Uterus (tissue), 4 donors: ENCODE data around the gene KDM4C. TPM values are rescaled to one million over a fixed set of nuclear protein-coding genes. Genes with fewer than 3 reads are reported as not detected.

Experiments
- DNase-seq, 2 donors: peaks; one replicate each; pipeline ENCODE4 v3.0.0-alpha.2; 2019 to 2020
- H3K27ac ChIP-seq, 2 donors: fragments of 200-600 bp; sonication (generic); 1 replicate in 1 of 2; 2 replicates in 1 of 2; pipeline ENCODE4 v1.5.1; 2016 to 2018
- H3K27me3 ChIP-seq, 2 donors: fragments of 200-600 bp; sonication (generic); one replicate each; pipeline ENCODE4 v1.5.1; 2018 to 2019; ENCODE audit warnings: control low read depth in 1 of 2
- H3K36me3 ChIP-seq, 2 donors: fragments of 200-600 bp; sonication (generic); one replicate each; pipeline ENCODE4 v1.5.1; 2019; ENCODE audit warnings: control low read depth in 1 of 2
- H3K4me1 ChIP-seq, 2 donors: fragments of 200-600 bp; sonication (generic); one replicate each; pipeline ENCODE4 v1.5.1; 2018 to 2019; ENCODE audit warnings: control low read depth in 1 of 2
- H3K4me3 ChIP-seq, 2 donors: fragments of 200-600 bp; sonication (generic); 1 replicate in 1 of 2; 2 replicates in 1 of 2; pipeline ENCODE4 v1.5.1; 2018 to 2019; ENCODE audit warnings: mild to moderate bottlenecking in 1 of 2
- H3K9me3 ChIP-seq, 2 donors: fragments of 200-600 bp; sonication (generic); one replicate each; pipeline ENCODE4 v1.5.1; 2019; ENCODE audit warnings: control low read depth in 1 of 2
- POLR2A ChIP-seq, 2 donors: fragments of 450-650 bp; IDR thresholded peaks; one replicate each; pipeline ENCODE4 v1.6.1; 2016; ENCODE audit warnings: antibody characterized with exemption in 2 of 2, mild to moderate bottlenecking in 1 of 2, moderate library complexity in 1 of 2
- intact Hi-C: fragments of 100-400 bp; cut with DNase I; formaldehyde crosslinking; loops from one replicate; pipeline ENCODE4 v1.15.1; 2023; ENCODE audit warnings: low total_unique reads
- total RNA-seq, 4 donors: library from RNA; depleted of rRNA in 3 of 4; stranded (reverse); fragments of >200 nt in 3 of 4; gene quantifications; one replicate each; pipeline versions ENCODE4 v1.1.0 to v1.2.4, GENCODE V29; 2014 to 2023
- TF ChIP-seq, protein P1 (sequence below), 4 experiments: fragments of 200-600 bp in 2 of 4; fragments of 450-650 bp in 2 of 4; sonication (generic) in 2 of 4; IDR thresholded peaks; one replicate each; pipeline ENCODE4 v1.5.1; 2016 to 2019; ENCODE audit warnings: antibody characterized with exemption in 4 of 4, mild to moderate bottlenecking in 2 of 4, moderate library complexity in 1 of 4
- donor health status: DM: yes; HTN: yes; CAD: no.

The KDM4C gene
- total RNA-seq, 4 donors from 2014 or later = 29.1 to 61.4 (median 45.5) TPM

DNA sequence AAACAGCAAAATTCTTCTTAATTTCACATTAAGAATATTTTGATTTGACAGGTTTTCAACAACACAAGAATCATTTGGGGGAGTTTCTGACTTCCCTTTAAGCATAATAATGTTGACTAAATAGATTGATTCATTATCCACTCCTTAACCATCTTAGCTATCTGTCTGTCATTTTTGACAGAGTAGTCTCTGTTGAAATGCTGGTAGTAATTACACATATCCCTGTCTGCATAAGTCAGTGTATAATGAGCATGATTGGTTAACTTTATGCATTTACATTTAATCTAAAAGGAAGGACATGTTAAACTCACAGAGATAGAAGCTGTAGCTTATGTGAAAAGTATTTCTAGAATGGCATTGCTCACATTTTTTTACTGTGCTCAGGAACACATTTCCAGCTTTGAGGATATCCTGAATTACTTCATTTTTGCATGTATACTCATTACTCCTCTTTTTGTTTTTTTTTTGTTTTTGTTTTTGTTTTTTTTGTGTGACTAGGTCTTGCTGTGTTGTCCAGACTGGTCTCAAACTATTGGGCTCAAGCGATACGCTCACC, 385.9 kb downstream of the KDM4C start:
- no peak overlapping the region for H3K27ac ChIP-seq
- no peak for DNase-seq
- peaks cover 0 to 5% of the 10 kb centered on the region in 2 donors for H3K4me1 ChIP-seq
- no peak overlapping the region for H3K4me3 ChIP-seq
- no peaks in the 10 kb centered on the region for H3K9me3 ChIP-seq
- H3K36me3 ChIP-seq = no peaks in the 10 kb centered on the region
- TF ChIP-seq, protein P1, sequence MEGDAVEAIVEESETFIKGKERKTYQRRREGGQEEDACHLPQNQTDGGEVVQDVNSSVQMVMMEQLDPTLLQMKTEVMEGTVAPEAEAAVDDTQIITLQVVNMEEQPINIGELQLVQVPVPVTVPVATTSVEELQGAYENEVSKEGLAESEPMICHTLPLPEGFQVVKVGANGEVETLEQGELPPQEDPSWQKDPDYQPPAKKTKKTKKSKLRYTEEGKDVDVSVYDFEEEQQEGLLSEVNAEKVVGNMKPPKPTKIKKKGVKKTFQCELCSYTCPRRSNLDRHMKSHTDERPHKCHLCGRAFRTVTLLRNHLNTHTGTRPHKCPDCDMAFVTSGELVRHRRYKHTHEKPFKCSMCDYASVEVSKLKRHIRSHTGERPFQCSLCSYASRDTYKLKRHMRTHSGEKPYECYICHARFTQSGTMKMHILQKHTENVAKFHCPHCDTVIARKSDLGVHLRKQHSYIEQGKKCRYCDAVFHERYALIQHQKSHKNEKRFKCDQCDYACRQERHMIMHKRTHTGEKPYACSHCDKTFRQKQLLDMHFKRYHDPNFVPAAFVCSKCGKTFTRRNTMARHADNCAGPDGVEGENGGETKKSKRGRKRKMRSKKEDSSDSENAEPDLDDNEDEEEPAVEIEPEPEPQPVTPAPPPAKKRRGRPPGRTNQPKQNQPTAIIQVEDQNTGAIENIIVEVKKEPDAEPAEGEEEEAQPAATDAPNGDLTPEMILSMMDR (IDR thresholded peaks at IDR 0.05) = no peak
- TF ChIP-seq POLR2A (IDR thresholded peaks at IDR 0.05) = no peak
- intact Hi-C loops = no loop called here
- no peaks in the 10 kb centered on the region for H3K27me3 ChIP-seq

DNA sequence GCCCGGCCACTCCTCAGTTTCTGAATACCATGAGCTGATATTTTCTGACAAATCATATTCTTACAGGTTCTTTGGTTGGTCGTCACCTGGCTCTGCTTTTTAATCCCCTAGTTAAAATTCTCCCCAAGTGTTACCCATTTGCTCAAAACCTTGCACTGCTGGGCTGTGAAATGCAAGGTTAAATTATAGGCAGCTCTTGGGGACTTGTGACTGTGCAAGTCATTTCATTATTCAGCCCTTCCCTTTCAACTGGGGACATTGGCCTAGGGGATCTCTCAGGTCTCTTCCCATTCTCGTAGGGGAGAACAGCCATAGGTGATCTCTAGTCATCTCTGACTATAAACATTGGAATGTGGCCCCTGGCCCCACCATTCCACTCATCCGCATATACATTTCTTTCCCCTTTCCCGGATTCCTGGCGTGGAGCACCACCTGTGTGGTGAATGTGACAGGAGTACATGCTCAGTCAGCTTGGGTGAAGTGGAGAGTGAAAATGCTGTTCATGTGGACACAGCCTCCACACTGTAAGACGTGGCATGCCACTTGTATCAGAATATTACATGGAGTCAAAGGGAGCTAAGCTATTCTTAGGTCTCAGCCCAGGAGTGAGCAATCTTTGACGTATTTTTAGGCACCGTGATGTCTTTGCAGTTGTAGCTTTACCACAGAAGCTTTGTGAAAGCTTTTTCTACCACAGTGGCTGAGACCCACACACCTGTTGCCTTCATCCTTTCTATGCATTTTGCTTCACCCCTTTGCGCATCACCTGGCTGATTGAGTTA, 386.7 kb downstream of the KDM4C start:
- Histone ChIP-seq H3K27ac (no peak overlapping the region), H3K36me3 (no peaks in the 10 kb centered on the region), H3K4me3 (no peak overlapping the region), H3K27me3 (no peaks in the 10 kb centered on the region), H3K4me1 (peaks cover 0 to 5% of the 10 kb centered on the region in 2 donors), H3K9me3 (no peaks in the 10 kb centered on the region)
- DNase-seq = no peak
- TF ChIP-seq, protein P1 (IDR thresholded peaks at IDR 0.05) = no peak
- TF ChIP-seq POLR2A (IDR thresholded peaks at IDR 0.05) = no peak
- intact Hi-C loops = no loop called here

DNA sequence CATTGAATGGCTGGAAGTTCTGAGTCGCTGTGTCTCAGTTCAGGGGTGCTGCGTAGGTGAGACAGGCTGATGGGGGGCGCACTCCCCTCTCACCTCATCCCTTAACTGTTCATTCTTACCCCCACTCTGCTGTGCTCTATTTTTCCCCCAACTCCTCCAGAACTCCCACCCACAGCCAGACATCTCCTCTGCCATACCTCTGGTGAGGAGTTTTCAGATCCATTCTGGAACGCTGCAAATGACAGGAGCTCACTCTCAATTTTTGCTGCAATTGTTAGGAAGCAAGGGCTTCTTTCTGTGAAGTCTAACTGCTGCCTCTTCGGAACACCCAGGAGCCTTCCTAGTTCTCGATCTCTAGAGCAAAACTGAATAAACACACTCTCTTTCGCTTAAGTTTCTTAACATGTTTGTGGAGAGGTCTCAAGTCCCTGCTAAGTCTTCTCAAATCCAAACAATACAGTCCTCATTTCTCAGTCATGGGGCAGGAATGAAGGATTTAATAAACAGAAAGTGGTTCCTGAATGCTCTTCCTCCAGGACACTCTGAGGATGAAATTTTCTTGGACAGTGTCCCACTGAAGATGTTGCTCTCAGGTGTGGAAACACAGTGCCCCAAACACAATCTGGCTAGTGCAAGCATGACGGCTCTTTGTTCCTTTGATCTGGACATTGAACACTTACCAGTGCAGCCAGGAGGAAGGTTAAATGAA, 387.7 kb downstream of the KDM4C start:
- H3K4me3 ChIP-seq = no peak overlapping the region
- no peaks in the 10 kb centered on the region for H3K9me3 ChIP-seq
- DNase-seq = no peak
- H3K36me3 ChIP-seq = no peaks in the 10 kb centered on the region
- TF ChIP-seq POLR2A (IDR thresholded peaks at IDR 0.05) = no peak
- TF ChIP-seq, protein P1 (IDR thresholded peaks at IDR 0.05) = no peak
- intact Hi-C loops = no loop called here
- no peak overlapping the region for H3K27ac ChIP-seq
- H3K4me1 ChIP-seq = peaks cover 0 to 5% of the 10 kb centered on the region in 2 donors
- H3K27me3 ChIP-seq = no peaks in the 10 kb centered on the region

DNA sequence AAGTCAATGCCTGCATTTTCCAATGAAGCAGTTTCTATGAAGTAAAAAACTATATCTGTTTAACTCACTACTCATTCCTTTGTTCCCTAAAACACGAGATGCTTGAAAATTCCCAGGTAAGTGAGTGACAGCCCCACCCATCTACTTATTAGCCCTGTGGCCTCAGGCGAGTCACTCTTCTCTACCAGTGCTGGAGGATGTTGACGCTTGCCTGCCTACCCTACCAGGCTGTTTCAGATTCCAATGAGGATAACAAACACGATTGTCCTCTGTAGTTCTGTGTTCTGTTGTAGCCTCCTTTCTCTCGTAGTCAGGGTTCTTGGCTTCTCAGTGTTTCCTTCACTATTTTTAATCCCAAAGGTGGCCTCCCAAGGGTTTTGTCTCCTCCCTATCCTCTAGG, 388.8 kb downstream of the KDM4C start:
- no peak overlapping the region for H3K4me3 ChIP-seq
- TF ChIP-seq POLR2A (IDR thresholded peaks at IDR 0.05) = no peak
- TF ChIP-seq, protein P1 (IDR thresholded peaks at IDR 0.05) = no peak
- H3K4me1 ChIP-seq = peaks cover 0 to 5% of the 10 kb centered on the region in 2 donors
- no peak for DNase-seq
- no peaks in the 10 kb centered on the region for H3K27me3 ChIP-seq
- H3K9me3 ChIP-seq = no peaks in the 10 kb centered on the region
- H3K27ac ChIP-seq = peak overlapping the region in 1 of 2 donors; percentile 17
- intact Hi-C loops = no loop called here
- H3K36me3 ChIP-seq = no peaks in the 10 kb centered on the region
